22Rv1 (cell line): ENCODE measurements around the gene SEC31A.

Source experiments
- H3K27ac ChIP-seq: fragments of 450-650 bp; 2 replicates; pipeline ENCODE4 v1.5.1; 2017
- ZFX ChIP-seq: fragments of 450-650 bp; IDR thresholded peaks from 2 replicates; pipeline ENCODE4 v1.6.1; 2017; ENCODE audit warnings: antibody characterized with exemption, borderline replicate concordance
- TF ChIP-seq, protein P1 (sequence below): fragments of 450-650 bp; IDR thresholded peaks from 2 replicates; pipeline ENCODE4 v1.5.1; 2017; ENCODE audit warnings: mild to moderate bottlenecking

The SEC31A gene

DNA sequence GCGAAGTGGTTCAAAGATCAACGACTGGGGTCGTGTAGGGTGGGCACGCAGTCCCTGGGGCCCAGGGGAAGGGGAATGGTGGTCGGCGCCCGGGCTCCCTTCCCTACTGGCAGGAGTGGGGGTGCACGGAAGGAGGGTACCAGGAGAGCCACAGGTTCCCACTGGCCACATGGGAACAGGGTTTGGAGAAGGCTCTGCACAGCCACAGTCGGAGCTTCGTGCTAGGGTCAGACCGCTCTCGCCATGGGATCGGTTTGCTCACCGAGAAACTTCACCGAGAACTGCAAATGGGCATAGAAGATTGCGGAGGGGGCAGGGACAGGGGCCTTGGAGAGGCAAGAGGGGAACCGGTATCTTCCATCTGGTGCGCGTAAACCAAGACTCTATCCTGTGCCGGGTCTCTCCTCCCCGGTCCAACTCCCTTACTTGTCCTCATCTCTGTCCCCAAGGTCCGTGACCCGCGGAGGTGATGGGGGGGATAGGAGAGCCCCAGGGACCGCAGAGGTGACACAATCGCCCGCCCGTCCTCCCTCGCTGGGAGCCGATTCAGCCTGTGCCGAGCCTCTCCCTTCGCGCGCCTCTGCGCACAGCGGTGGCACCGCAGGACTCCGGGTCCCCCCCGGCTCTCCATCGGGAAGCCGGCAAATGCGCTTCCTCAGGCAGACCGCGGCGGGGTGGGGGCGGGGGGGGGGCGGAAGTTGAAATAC, 93.4 kb downstream of the SEC31A start:
- TF ChIP-seq ZFX: no peak
- TF ChIP-seq, protein P1, sequence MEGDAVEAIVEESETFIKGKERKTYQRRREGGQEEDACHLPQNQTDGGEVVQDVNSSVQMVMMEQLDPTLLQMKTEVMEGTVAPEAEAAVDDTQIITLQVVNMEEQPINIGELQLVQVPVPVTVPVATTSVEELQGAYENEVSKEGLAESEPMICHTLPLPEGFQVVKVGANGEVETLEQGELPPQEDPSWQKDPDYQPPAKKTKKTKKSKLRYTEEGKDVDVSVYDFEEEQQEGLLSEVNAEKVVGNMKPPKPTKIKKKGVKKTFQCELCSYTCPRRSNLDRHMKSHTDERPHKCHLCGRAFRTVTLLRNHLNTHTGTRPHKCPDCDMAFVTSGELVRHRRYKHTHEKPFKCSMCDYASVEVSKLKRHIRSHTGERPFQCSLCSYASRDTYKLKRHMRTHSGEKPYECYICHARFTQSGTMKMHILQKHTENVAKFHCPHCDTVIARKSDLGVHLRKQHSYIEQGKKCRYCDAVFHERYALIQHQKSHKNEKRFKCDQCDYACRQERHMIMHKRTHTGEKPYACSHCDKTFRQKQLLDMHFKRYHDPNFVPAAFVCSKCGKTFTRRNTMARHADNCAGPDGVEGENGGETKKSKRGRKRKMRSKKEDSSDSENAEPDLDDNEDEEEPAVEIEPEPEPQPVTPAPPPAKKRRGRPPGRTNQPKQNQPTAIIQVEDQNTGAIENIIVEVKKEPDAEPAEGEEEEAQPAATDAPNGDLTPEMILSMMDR: no peak
- no peak overlapping the region for H3K27ac ChIP-seq

DNA sequence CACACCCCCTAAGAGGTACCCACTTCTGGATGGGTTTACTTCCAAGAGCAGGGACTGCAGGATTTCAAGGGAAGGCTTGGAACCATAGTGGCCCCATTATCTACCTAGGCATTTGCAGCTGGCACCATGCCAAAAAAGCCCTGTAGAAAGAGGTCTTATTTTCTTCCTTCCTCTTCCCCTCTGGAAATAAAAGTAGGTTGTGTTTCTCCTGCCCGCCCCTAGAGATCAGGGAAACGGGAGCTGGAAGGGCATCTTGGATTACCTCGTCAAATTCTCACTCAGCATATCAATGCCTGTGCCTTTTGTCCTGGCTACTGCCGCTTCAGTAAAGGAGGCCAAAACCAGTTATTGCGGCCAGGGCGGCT, 93.9 kb downstream of the SEC31A start:
- TF ChIP-seq, protein P1: no peak
- no peak for TF ChIP-seq ZFX
- no peak overlapping the region for H3K27ac ChIP-seq

DNA sequence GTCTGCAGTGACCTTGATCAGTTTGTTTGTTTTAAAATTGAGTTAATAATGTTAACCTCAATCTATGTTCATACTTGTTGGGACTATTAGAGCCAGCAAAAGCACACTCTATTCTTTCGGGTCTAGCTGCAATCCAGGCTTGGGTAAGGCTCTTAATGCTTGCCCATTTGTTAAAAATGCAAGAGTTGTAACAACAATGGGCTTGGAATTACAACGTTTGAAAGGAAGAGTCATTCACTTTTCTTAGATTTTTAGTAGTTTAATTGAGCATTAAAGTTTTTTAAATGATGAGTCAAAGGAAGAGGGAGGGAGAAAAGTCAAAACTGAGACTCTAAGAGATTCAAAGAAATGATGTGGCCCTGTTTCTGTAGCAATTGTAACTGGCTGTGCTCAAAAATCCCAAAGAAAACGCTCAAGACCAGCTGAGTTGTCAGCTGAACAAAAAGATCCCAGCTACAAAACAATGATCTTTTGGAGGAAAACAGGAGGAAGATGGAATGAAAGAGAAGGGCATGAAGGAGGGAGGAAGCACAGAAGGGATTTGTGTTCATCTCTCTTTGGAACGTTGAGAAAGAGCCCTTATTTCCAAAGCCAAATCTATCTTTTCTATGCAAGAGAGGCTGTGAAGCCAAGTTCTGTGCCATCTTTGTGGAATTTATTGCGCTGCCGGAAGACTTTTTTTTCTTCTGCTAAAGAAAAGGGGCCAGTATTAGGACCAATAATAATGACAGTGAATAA, 97.9 kb downstream of the SEC31A start:
- TF ChIP-seq, protein P1: no peak
- no peak for TF ChIP-seq ZFX
- H3K27ac ChIP-seq: no peak overlapping the region

DNA sequence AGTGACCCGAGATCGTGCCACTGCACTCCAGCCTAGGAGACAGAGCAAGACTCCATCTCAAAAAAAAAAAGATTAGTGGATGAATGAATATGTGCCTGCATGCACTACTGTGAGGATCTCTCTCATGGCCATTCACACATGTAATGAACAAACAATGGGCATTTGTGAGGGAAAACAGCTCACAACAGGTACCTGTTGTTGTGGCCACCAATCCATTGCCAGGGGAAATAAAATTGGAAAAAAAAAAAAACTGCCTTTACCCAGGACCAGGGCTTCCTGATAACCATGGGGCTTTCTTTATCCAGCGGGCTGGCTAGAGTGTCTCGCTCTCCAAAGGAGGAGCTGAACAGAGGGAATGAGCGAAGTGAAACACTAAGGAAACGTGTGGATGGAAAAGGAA, 99.8 kb downstream of the SEC31A start:
- H3K27ac ChIP-seq: no peak overlapping the region
- TF ChIP-seq, protein P1: no peak
- TF ChIP-seq ZFX: no peak

DNA sequence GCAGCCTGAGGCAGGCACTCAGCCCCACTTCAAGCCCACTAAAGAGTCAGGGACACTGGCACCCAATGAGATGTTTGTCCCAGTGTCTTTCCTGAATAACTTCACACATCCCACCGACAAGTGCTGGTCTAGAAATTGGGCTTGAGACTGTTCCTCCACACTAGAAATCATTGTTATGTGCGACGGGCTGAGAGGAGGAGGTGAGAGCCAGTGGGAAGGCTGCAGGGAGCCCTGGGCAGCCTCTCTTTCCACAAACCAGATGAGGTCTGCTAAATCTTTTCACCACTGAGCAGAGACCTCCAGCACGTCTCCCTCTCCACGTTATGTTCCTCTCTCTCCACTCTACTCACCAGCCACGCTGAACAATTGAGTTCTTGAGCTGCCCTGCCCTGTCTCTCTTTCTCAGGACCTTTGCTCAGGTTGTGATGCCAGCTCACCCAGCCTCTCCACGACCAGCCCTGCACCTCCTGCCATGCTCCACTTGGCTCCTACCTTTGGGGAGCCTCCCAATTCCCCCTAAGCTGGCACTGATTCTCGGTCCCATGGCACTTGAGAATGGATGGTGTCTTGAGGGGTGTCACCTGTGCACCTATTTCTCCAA, 100.8 kb downstream of the SEC31A start:
- H3K27ac ChIP-seq: no peak overlapping the region
- no peak for TF ChIP-seq ZFX
- TF ChIP-seq, protein P1: no peak

DNA sequence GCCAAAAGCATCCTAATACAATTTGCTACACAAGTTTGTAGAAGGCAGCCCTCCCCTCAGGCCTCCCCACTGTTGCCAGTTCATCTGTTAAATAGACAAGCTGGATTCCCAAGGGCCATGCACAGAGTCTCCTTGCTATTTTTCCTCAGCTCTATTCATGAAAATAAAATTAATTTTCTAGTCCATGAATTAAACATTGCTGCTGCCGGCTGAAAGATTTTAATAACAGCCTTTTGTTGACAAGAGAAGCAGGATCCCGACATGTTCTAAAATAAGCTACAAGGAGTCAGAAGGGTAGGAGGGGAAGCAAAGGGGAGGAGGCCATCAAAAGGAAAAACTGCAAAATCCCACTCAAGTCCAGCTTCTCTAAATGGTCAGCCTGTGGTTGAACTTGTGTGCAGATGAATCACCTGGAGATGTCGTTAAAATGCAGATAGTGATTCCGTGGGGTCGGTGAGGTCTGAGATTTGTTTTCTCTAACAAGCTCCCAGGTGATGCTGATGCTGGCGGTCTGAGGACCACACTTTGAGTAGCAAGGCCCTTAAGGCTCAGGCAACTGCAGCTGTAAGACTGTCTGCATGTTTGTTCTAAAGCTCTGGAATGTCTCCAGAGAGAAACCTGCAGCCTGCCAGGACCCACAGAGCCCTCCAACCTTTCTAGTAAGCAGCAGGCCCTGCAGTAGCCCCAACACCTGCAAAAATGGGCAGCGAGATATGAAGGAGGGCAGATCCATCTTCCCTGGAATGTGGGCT, 101.8 kb downstream of the SEC31A start:
- no peak overlapping the region for H3K27ac ChIP-seq
- TF ChIP-seq ZFX: no peak
- TF ChIP-seq, protein P1: no peak

DNA sequence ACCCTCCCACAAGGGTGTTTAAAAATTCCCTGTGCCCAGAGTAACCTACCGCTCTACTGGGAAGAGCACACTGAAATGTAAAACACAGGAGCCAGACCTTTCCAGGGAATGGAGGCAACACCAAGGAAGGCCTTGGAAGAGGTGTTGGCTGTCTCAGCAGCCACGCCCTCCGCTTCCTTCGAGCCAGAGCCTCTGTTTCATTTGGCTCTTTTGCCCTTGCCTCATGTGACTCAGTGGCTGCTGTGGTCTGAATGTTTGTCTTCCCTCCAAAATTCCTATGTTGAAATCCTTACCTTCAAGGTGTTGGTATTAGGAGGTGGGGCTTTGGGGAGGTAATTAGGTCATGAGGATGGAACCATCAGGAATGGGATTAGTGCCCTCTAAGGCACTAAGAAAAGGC, 103.6 kb downstream of the SEC31A start:
- no peak overlapping the region for H3K27ac ChIP-seq
- TF ChIP-seq, protein P1: no peak
- TF ChIP-seq ZFX: no peak
